K562 (cell line): ENCODE results near the gene ZNF581. TPM values are rescaled to one million over a fixed set of nuclear protein-coding genes. Genes with fewer than 3 reads are reported as not detected.

Experiments used
- CHCHD3 ChIP-seq: fragments of 250-450 bp; sonication (Bioruptor Pico); IDR thresholded peaks from 2 replicates; pipeline ENCODE4 v2.1.2; 2022; ENCODE audit warnings: mild to moderate bottlenecking
- ELF2 ChIP-seq: fragments of 250-450 bp; sonication (Bioruptor Pico); IDR thresholded peaks from 2 replicates; pipeline ENCODE4 v1.5.0; 2021; ENCODE audit warnings: mild to moderate bottlenecking
- FIP1L1 ChIP-seq: fragments of 200-400 bp; formaldehyde crosslinking; IDR thresholded peaks from 2 replicates; pipeline ENCODE4 v1.6.1; 2018; ENCODE audit warnings: mild to moderate bottlenecking, low read depth, low read length; ENCODE audit not compliant: poor library complexity, severe bottlenecking
- NELFE ChIP-seq: IDR thresholded peaks from 2 replicates; pipeline ENCODE4 v1.6.1; 2011; ENCODE audit warnings: mild to moderate bottlenecking; ENCODE audit not compliant: insufficient read depth, insufficient read length
- NFRKB ChIP-seq: fragments of 450-650 bp; IDR thresholded peaks from 2 replicates; pipeline ENCODE4 v1.6.1; 2016; ENCODE audit warnings: low read depth
- PTBP1 ChIP-seq: fragments of 200-400 bp; formaldehyde crosslinking; IDR thresholded peaks from 2 replicates; pipeline ENCODE4 v1.6.1; 2017; ENCODE audit warnings: low read depth, low read length
- SRSF9 ChIP-seq: fragments of 200-400 bp; formaldehyde crosslinking; IDR thresholded peaks from 2 replicates; pipeline ENCODE4 v1.6.1; 2017; ENCODE audit warnings: low read depth, low read length, borderline replicate concordance
- TAL1 ChIP-seq: fragments of 450-650 bp; IDR thresholded peaks from 2 replicates; pipeline ENCODE4 v1.6.1; 2016; ENCODE audit warnings: mild to moderate bottlenecking
- TCFL5 ChIP-seq: fragments of 250-450 bp; sonication (Bioruptor Pico); conservative IDR thresholded peaks from 2 replicates; pipeline ENCODE4 v1.6.1; 2021; ENCODE audit warnings: mild to moderate bottlenecking, moderate library complexity, matching md5 sums
- TOE1 ChIP-seq, 2 experiments: fragments of 450-650 bp in 1 of 2; sonication (generic) in 1 of 2; formaldehyde crosslinking in 1 of 2; IDR thresholded peaks; 2 replicates each; pipeline versions ENCODE4 v1.7.1 to v1.8.0; 2016 to 2022; ENCODE audit warnings: borderline replicate concordance in 2 of 2, mild to moderate bottlenecking in 2 of 2, antibody characterized with exemption in 1 of 2, inconsistent platforms in 1 of 2, low read depth in 1 of 2, missing genetic modification reagents in 1 of 2, moderate library complexity in 1 of 2
- ZFP36 ChIP-seq: fragments of 150-350 bp; IDR thresholded peaks from 2 replicates; pipeline ENCODE4 v1.6.1; 2018; ENCODE audit warnings: low read length, low read depth; ENCODE audit not compliant: partially characterized antibody
- ZNF175 ChIP-seq: fragments of 200-800 bp; sonication (Bioruptor generic); IDR thresholded peaks from 2 replicates; pipeline ENCODE4 v1.6.1; 2016; ENCODE audit warnings: low read depth, mild to moderate bottlenecking, missing genetic modification characterization, missing compliant biosample characterization
- polyA plus RNA-seq, 8 experiments: library from polyadenylated mRNA; depleted of rRNA in 4 of 8; stranded (reverse) in 5 of 8; unstranded in 3 of 8; fragments of >200 nt; fragmentation: Nextera tagmentation in 2 of 8; fragmentation: Illumina TruSeq in 1 of 8; extraction: Ambion mirVana in 2 of 8; extraction: Trizol in 1 of 8; gene quantifications; 2 replicates each; pipeline versions ENCODE4 v1.2.1 to v1.2.3, GENCODE V29; 2011 to 2014; ENCODE audit warnings: inconsistent platforms in 1 of 8, missing spikeins in 1 of 8
- total RNA-seq, 7 experiments: library from RNA; depleted of rRNA in 6 of 7; stranded (reverse); fragments of >200 nt in 6 of 7; fragmentation: Illumina TruSeq in 2 of 7; extraction: Trizol in 2 of 7; gene quantifications; 2 replicates each; pipeline versions ENCODE4 v1.2.1 to v1.2.3, GENCODE V29; 2011 to 2021; ENCODE audit warnings: low replicate concordance in 1 of 7
- TF ChIP-seq, protein P1 (sequence below): IDR thresholded peaks from 3 replicates; pipeline ENCODE4 v1.6.1; 2011; ENCODE audit warnings: borderline replicate concordance, mild to moderate bottlenecking; ENCODE audit not compliant: insufficient read length, insufficient read depth
- TF ChIP-seq, protein P2 (sequence below), 2 experiments: fragments of 450-650 bp; IDR thresholded peaks; 2 replicates each; pipeline ENCODE4 v1.6.1; 2016; ENCODE audit warnings: mild to moderate bottlenecking in 2 of 2, borderline replicate concordance in 1 of 2, low read depth in 1 of 2, moderate library complexity in 1 of 2
- TF ChIP-seq, protein P3 (sequence below): fragments of 450-650 bp; IDR thresholded peaks from one replicate; pipeline ENCODE4 v1.6.1; 2018; ENCODE audit warnings: mild to moderate bottlenecking, moderate library complexity; ENCODE audit not compliant: partially characterized antibody
- TF ChIP-seq, protein P4 (sequence below): fragments of 200-800 bp; sonication (Bioruptor generic); IDR thresholded peaks from 2 replicates; pipeline ENCODE4 v1.6.1; 2017; ENCODE audit warnings: missing genetic modification characterization, missing compliant biosample characterization

The ZNF581 gene
- total and polyA plus RNA-seq, 9 of the 15 experiments (the other 6 are each of a cell fraction or from before 2014, with no cell fraction given), result 2.4 to 39.4 (median 15.4) TPM

DNA sequence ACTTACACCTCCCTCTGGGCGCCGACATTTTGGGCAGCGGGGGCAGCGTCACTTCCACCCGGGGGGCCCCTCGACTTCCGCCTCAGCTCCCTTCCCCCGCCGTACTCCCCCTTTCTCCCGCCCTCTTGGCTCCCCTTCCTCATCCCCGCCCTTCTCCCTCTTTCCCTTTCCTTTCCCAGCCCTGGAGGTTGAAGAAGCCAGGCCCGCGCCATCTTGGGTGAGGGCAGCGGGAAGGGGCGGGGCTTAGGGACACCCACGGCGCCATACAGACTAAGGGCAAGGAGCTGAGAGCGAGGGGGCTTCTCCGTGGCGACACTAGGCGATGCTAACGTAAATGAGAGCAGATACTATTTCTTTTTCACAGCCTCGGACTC lies 44.0 kb upstream of the ZNF581 start, which contains the start of gene FIZ1 (continued):
- TF ChIP-seq, protein P1, sequence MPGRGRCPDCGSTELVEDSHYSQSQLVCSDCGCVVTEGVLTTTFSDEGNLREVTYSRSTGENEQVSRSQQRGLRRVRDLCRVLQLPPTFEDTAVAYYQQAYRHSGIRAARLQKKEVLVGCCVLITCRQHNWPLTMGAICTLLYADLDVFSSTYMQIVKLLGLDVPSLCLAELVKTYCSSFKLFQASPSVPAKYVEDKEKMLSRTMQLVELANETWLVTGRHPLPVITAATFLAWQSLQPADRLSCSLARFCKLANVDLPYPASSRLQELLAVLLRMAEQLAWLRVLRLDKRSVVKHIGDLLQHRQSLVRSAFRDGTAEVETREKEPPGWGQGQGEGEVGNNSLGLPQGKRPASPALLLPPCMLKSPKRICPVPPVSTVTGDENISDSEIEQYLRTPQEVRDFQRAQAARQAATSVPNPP, result no peak
- TF ChIP-seq, protein P2, sequence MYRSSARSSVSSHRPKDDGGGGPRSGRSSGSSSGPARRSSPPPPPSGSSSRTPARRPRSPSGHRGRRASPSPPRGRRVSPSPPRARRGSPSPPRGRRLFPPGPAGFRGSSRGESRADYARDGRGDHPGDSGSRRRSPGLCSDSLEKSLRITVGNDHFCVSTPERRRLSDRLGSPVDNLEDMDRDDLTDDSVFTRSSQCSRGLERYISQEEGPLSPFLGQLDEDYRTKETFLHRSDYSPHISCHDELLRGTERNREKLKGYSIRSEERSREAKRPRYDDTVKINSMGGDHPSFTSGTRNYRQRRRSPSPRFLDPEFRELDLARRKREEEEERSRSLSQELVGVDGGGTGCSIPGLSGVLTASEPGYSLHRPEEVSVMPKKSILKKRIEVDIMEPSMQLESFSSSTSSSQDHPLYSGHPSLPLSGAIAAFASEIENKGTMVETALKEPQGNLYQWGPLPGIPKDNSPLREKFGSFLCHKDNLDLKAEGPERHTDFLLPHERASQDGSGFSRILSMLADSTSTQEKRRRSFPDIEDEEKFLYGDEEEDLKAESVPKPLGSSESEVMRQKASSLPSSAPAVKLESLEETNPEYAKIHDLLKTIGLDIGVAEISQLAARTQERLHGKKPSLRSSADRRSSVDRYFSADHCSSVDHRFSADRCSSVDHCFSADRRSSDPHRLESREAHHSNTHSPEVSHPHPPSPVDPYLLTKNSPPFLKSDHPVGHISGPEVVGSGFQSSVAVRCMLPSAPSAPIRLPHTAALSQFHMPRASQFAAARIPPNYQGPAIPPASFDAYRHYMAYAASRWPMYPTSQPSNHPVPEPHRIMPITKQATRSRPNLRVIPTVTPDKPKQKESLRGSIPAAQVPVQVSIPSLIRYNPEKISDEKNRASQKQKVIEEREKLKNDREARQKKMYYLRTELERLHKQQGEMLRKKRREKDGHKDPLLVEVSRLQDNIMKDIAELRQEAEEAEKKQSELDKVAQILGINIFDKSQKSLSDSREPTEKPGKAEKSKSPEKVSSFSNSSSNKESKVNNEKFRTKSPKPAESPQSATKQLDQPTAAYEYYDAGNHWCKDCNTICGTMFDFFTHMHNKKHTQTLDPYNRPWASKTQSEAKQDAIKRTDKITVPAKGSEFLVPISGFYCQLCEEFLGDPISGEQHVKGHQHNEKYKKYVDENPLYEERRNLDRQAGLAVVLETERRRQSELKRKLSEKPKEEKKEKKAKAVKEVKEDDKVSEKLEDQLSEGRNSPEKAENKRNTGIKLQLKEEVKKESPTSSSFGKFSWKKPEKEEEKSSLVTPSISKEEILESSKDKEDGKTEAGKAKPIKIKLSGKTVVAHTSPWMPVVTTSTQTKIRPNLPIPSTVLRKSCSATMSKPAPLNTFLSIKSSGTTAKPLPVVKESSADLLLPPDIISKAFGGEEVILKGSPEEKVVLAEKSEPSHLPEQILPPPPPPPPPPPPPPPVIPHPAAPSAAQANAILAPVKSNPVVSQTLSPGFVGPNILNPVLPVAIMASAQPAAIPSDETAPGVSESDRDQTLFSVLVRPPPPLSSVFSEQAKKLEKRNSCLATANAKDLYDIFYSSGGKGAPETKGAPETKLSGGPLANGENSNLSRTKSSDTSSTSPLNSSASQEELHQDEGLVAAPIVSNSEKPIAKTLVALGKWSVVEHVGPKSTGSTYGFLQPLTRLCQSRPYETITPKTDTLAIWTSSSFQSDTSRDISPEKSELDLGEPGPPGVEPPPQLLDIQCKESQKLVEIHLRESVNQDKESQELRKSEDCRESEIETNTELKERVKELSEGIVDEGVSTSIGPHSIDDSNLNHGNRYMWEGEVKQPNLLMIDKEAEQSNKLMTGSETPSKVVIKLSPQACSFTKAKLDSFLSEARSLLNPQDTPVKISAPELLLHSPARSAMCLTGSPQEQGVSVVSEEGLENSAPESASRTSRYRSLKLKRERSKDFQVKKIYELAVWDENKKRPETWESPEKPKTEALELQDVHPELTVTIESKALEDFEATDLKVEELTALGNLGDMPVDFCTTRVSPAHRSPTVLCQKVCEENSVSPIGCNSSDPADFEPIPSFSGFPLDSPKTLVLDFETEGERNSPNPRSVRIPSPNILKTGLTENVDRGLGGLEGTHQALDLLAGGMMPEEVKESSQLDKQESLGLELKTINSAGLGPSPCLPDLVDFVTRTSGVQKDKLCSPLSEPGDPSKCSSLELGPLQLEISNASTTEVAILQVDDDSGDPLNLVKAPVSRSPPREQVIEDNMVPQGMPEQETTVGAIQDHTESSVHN (IDR thresholded peaks at IDR 0.05; ENCODE audit: borderline replicate concordance in 1 of 2, low read depth in 1 of 2), result no peak; a peak in 1 of 4 replicates
- TF ChIP-seq SRSF9, result no peak
- no peak for TF ChIP-seq ELF2 (CRISPR knock-in tag)
- no peak for TF ChIP-seq TCFL5 (CRISPR knock-in tag)
- no peak; the same call in 1 of the 2 replicates for TF ChIP-seq TOE1 (IDR thresholded peaks at IDR 0.05; ENCODE audit: borderline replicate concordance)
- TF ChIP-seq TOE1 (CRISPR knock-in tag; IDR thresholded peaks at IDR 0.05; ENCODE audit: borderline replicate concordance, low read depth), result no peak
- TF ChIP-seq PTBP1, result no peak
- TF ChIP-seq, protein P3, sequence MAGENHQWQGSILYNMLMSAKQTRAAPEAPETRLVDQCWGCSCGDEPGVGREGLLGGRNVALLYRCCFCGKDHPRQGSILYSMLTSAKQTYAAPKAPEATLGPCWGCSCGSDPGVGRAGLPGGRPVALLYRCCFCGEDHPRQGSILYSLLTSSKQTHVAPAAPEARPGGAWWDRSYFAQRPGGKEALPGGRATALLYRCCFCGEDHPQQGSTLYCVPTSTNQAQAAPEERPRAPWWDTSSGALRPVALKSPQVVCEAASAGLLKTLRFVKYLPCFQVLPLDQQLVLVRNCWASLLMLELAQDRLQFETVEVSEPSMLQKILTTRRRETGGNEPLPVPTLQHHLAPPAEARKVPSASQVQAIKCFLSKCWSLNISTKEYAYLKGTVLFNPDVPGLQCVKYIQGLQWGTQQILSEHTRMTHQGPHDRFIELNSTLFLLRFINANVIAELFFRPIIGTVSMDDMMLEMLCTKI, result no peak
- TF ChIP-seq ZNF175 (CRISPR knock-in tag), result no peak
- TF ChIP-seq ZFP36, result no peak
- TF ChIP-seq, protein P4, sequence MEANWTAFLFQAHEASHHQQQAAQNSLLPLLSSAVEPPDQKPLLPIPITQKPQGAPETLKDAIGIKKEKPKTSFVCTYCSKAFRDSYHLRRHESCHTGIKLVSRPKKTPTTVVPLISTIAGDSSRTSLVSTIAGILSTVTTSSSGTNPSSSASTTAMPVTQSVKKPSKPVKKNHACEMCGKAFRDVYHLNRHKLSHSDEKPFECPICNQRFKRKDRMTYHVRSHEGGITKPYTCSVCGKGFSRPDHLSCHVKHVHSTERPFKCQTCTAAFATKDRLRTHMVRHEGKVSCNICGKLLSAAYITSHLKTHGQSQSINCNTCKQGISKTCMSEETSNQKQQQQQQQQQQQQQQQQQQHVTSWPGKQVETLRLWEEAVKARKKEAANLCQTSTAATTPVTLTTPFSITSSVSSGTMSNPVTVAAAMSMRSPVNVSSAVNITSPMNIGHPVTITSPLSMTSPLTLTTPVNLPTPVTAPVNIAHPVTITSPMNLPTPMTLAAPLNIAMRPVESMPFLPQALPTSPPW, result peak; percentile 83
- TF ChIP-seq NFRKB, result 0 out of 2 replicates have a peak, but pooled peaks have one; percentile 97
- TF ChIP-seq FIP1L1, result no peak
- no peak for TF ChIP-seq TAL1
- TF ChIP-seq CHCHD3, result no peak
- no peak for TF ChIP-seq NELFE
